Mucosa of descending colon (tissue), 3 donors: ENCODE data around the gene ADRA2A. TPM values are rescaled to one million over a fixed set of nuclear protein-coding genes. Genes with fewer than 3 reads are reported as not detected.

ENCODE experiments used
- ATAC-seq: fragments of 200-7000 bp; cut with Tn5 transposase; one replicate; pipeline ENCODE4 v1.9.1; 2020; ENCODE audit warnings: mild to moderate bottlenecking, moderate library complexity
- DNase-seq, 3 donors: peaks; one replicate each; pipeline ENCODE4 v3.0.0-alpha.2; 2020
- H3K36me3 ChIP-seq: fragments of 200-600 bp; one replicate; pipeline ENCODE4 v1.8.0; 2021; ENCODE audit warnings: low read depth, mild to moderate bottlenecking
- H3K4me1 ChIP-seq: fragments of 200-600 bp; one replicate; pipeline ENCODE4 v1.8.0; 2021; ENCODE audit warnings: low read depth, mild to moderate bottlenecking
- H3K4me3 ChIP-seq: fragments of 200-600 bp; one replicate; pipeline ENCODE4 v1.8.0; 2021; ENCODE audit warnings: mild to moderate bottlenecking
- H3K9me3 ChIP-seq: fragments of 200-600 bp; one replicate; pipeline ENCODE4 v1.8.0; 2021; ENCODE audit warnings: mild to moderate bottlenecking
- intact Hi-C, 2 donors: fragments of 100-400 bp; cut with DNase I in 1 of 2; cut with micrococcal nuclease in 1 of 2; formaldehyde crosslinking; loops; one replicate each; pipeline versions ENCODE4 v1.11.0 to v1.11.1; 2022; cut with DNase I, micrococcal nuclease
- long read RNA-seq, 2 donors: library from polyadenylated mRNA; unstranded; transcript quantifications; one replicate each; pipeline ENCODE4 v2.0.0, GENCODE V29; 2019 to 2021
- total RNA-seq, 3 donors: library from RNA; stranded (reverse); fragmentation: NEBNext Ultra II Directional in 2 of 3; extraction: Animal tissue kit (Norgen Biotek cat#: 25700) in 2 of 3; gene quantifications; one replicate each; pipeline versions ENCODE4 v1.2.1 to v1.2.4, GENCODE V29; 2021 to 2023
- TF ChIP-seq, protein P1 (sequence below): fragments of 200-600 bp; IDR thresholded peaks from one replicate; pipeline ENCODE4 v1.8.0; 2022; ENCODE audit warnings: antibody characterized with exemption, mild to moderate bottlenecking
- donor health status: DM: no; HTN: no; CAD: no; lungs with moderate emphysema.
- donor health status: DM: no; HTN: no; CAD: no.
- donor health status: DM: no; HTN: yes; CAD: no.

ADRA2A gene
- total RNA-seq: 10 to 100 TPM; 10.9 to 16.2 (median 12.8) TPM
- long read RNA-seq, donor 1, transcript ADRA2A-201 (1 exons, 3,745 nt): major isoform, 14 of 15 reads
- long read RNA-seq, donor 1, partial matches to known transcripts: 0 of 15 reads
- long read RNA-seq, donor 1, other reads (novel, unspliced or antisense): 1 of 15 reads
- long read RNA-seq, donor 2, partial matches to known transcripts: 0 of 1 reads
- long read RNA-seq, donor 2, other reads (novel, unspliced or antisense): 0 of 1 reads

DNA sequence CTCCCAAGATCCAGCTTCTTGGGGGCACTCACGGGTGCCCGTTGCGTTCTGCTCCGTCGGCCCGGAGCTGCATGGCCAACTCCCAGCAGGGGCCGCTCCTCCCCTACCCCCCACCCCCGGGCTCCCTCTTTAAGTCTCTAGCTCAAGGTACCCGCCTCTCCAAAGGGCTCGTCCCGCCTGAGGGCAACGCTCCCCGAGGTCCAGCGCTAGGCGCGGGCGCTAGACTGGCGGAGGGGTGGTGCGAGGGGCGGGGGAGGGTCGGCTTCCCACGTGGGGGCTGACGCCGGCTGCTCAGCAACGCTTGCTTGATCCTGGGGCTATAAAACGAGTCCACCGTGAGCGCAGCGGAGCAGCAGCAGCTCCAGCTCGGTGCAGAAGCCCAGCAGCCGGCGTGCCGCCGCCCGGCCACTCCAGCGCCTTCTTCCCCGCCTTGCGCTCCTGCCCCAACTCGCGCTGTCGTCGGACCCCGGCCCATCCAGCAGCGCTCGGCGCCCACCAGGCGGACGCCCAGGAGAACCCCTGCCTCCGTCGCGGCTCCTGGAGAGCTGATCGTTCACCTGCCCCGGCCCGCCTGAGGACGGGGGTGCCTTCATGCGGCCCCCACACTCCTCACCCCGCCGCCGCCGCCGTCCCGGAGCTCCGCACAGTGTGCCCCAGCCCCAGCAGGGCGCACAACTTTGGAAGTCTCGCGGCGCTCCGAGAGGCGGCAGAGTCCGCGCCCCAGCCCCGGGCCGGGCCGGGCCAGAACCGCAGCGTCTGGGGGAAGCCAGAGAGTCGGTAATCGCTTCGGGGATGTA is at the start of gene ADRA2A:
Gene ADRA2A, plus strand, starts transcription at position 348 of the 797 bp plus-strand sequence. CDS start 968 bp downstream, outside the sequence.
- peak within 1 kb of the TSS; percentile 17 for H3K4me3 ChIP-seq
- no peaks in the 10 kb centered on the region for H3K36me3 ChIP-seq
- H3K9me3 ChIP-seq: no peaks in the 10 kb centered on the region
- TF ChIP-seq, protein P1, sequence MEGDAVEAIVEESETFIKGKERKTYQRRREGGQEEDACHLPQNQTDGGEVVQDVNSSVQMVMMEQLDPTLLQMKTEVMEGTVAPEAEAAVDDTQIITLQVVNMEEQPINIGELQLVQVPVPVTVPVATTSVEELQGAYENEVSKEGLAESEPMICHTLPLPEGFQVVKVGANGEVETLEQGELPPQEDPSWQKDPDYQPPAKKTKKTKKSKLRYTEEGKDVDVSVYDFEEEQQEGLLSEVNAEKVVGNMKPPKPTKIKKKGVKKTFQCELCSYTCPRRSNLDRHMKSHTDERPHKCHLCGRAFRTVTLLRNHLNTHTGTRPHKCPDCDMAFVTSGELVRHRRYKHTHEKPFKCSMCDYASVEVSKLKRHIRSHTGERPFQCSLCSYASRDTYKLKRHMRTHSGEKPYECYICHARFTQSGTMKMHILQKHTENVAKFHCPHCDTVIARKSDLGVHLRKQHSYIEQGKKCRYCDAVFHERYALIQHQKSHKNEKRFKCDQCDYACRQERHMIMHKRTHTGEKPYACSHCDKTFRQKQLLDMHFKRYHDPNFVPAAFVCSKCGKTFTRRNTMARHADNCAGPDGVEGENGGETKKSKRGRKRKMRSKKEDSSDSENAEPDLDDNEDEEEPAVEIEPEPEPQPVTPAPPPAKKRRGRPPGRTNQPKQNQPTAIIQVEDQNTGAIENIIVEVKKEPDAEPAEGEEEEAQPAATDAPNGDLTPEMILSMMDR: no peak
- ATAC-seq: peak; percentile 82
- H3K4me1 ChIP-seq: peaks cover 22% of the 10 kb centered on the region
- intact Hi-C loops: loop anchor here in 1 of 2 donors (5.0 kb wide), 2 partner anchors 130 to 520 kb away; no protein-coding TSS in a partner anchor
- DNase-seq: peak; percentile 50 to 79 (median 78)

DNA sequence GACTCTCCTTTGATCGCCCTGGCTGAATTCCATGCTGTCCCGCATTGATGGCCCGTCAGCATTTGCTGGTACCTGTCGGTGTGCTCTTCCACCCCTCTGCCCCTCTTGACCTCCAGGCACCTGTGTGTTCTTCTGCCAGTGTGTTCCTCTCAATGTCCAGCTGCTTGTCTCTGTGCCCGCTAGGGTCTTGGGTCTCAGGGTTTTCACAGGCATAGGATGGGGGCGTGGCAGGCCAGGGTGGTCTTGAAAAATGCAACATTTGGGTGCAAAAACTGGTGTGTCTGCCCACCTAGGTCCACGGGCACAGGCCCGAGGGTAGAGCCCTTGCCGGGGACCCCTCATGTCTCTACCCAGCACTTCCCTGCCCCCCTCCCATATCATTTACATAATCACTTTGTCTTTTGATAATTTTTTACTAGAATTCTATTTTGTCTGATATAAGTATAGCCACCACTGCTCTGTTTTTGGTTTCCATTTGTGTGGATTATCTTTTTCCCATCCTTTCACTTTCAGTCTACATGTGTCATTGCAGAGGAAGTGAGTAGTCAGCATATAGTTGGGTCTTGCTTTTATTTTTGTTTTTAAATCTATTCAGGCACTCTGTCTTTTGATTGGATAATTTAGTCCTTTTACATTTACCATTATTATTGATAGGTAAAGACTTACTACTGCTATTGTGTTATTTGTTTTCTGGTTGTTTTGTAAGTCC is 46.6 kb upstream of the ADRA2A start:
- Histone ChIP-seq H3K9me3 (peaks cover 6% of the 10 kb centered on the region), H3K36me3 (no peaks in the 10 kb centered on the region), H3K4me3 (no peak overlapping the region), H3K4me1 (no peaks in the 10 kb centered on the region)
- ATAC-seq (no peak), DNase-seq (no peak)
- intact Hi-C loops: no loop called here
- TF ChIP-seq, protein P1: no peak

DNA sequence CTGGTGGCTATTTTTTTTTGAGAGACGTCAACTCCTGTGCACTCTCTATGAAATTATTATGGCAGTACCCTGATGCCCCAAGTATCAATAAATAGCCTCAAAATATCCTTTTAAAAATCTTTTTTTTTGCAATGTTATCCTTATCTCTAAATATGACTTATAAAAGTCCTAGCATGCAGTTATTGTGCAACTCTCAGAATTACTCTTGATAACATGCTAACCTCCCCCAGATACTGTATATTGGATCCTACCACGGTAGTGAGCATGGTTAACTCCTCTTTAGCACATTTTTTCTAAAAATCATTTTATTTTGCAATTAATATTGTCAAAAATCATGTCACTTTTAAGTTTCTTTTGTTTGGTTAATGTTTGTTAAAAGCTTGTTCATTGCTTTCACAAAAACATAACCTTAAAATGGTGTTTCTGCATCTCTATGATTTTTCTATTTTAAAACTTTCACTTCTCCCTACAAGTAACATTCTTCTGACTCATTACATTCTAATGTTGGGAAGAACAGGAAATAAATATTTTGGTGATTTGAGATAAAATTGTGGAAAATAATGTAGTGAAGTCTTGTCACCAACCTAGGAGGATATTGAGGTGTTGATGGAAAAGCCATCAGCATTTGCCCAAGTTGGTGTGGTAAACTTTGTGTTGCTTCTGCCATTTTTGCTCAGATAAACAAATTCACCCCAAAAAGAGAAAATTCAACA is 42.1 kb upstream of the ADRA2A start:
- peaks cover 7% of the 10 kb centered on the region for H3K9me3 ChIP-seq

DNA sequence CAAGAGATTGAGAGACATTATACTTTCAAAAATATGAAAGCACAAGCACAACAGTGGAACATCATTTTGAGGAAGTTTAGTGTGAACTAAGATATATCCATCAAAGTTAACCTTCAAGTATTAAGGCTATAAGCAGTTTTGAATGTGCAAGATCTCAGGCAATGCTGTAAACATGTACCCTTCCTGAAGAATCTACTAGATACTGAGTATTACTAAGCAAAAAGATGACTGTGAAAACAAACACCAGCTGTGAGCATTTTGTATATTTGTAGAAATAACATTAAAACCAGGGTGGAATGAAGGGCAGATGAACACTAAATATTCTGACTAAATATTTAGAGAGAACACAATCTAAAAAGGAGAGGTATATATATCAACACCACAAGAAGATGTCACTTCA is 41.3 kb upstream of the ADRA2A start:
- intact Hi-C loops: no loop called here
- TF ChIP-seq, protein P1: no peak
- Histone ChIP-seq H3K4me1 (no peaks in the 10 kb centered on the region), H3K9me3 (peaks cover 12% of the 10 kb centered on the region), H3K36me3 (no peaks in the 10 kb centered on the region), H3K4me3 (no peak overlapping the region)
- DNase-seq: no peak
- no peak for ATAC-seq

More for the DNA sequence above, 42.1 kb upstream of the ADRA2A start:
- Histone ChIP-seq H3K4me3 (no peak overlapping the region), H3K4me1 (no peaks in the 10 kb centered on the region), H3K36me3 (no peaks in the 10 kb centered on the region)
- TF ChIP-seq, protein P1: no peak
- intact Hi-C loops: no loop called here
- no peak for DNase-seq
- no peak for ATAC-seq

DNA sequence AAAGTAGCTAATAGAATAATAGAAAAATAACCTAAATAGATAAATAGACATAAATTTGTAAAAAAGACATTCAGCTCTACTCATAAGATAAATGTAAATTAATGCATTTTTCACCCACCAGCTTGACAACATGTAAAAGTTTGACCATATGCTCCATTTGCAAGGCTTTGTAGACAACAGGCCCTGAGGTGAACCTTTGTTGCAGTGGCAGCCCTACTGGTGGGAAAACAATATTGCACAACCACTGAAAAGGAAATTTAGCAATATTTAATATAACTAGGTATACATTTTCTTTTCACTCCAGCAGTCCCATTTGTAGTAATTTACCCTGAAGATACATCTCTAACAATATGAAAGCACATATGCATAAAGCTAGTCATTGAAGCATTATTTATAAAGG is 39.0 kb upstream of the ADRA2A start:
- ATAC-seq (no peak), DNase-seq (no peak)
- TF ChIP-seq, protein P1: no peak
- H3K36me3 ChIP-seq: no peaks in the 10 kb centered on the region
- H3K4me1 ChIP-seq: no peaks in the 10 kb centered on the region
- peaks cover 13% of the 10 kb centered on the region for H3K9me3 ChIP-seq
- no peak overlapping the region for H3K4me3 ChIP-seq
- intact Hi-C loops: no loop called here
